KOPT-K1 (cell line): ENCODE results near the gene DNAJB8.

Source experiments
- H3K27ac ChIP-seq: fragments of 200-600 bp; sonication (generic); 2 replicates; pipeline ENCODE4 v1.5.1; 2016; ENCODE audit warnings: antibody characterized with exemption, mild to moderate bottlenecking, low read depth, low read length; ENCODE audit not compliant: poor library complexity, severe bottlenecking
- H3K36me3 ChIP-seq: fragments of 200-600 bp; sonication (generic); 2 replicates; pipeline ENCODE4 v1.5.1; 2017; ENCODE audit warnings: antibody characterized with exemption, mild to moderate bottlenecking, low read length, moderate library complexity; ENCODE audit not compliant: insufficient read depth
- H3K9me3 ChIP-seq: fragments of 200-600 bp; sonication (generic); 2 replicates; pipeline ENCODE4 v1.5.1; 2017; ENCODE audit warnings: antibody characterized with exemption, low read length, mild to moderate bottlenecking; ENCODE audit not compliant: insufficient read depth, poor library complexity, severe bottlenecking

Gene DNAJB8

GRCh38 chr3:128413413-128414205, 53.1 kb downstream of the DNAJB8 start:
- H3K36me3 ChIP-seq: no peaks in the 10 kb centered on the region
- H3K27ac ChIP-seq: no peak overlapping the region

GRCh38 chr3:128413003-128413370, 53.7 kb downstream of the DNAJB8 start:
- no peaks in the 10 kb centered on the region for H3K36me3 ChIP-seq
- H3K9me3 ChIP-seq: no peaks in the 10 kb centered on the region
- no peak overlapping the region for H3K27ac ChIP-seq

More at GRCh38 chr3:128413413-128414205, 53.1 kb downstream of the DNAJB8 start:
- H3K9me3 ChIP-seq: no peaks in the 10 kb centered on the region
